Skeletal muscle satellite cell (primary cell): ENCODE results near the gene GAMT.
A peak's percentile ranks its signal among the peaks of the same experiment; 100 is the strongest.
"Not testable (repeated sequence)": the region's sequence is repeated elsewhere in the genome, so short reads cannot be mapped to it uniquely, and the experiment has no call there.

Experiments
- H3K27me3 ChIP-seq: 2 replicates; pipeline ENCODE4 v1.7.0; 2013; ENCODE audit warnings: low read length; ENCODE audit not compliant: control insufficient read depth, insufficient read depth
- H3K36me3 ChIP-seq: 2 replicates; pipeline ENCODE4 v1.7.0; 2013; ENCODE audit warnings: mild to moderate bottlenecking, control low read depth, low read length; ENCODE audit not compliant: insufficient read depth
- H3K4me1 ChIP-seq: 2 replicates; pipeline ENCODE4 v1.7.0; 2013; ENCODE audit warnings: low read length; ENCODE audit not compliant: control insufficient read depth, insufficient read depth
- H3K4me2 ChIP-seq: 2 replicates; pipeline ENCODE4 v1.7.0; 2013; ENCODE audit warnings: mild to moderate bottlenecking, low read length
- H3K4me3 ChIP-seq: 2 replicates; pipeline ENCODE4 v1.7.0; 2013; ENCODE audit warnings: low read length
- H3K9ac ChIP-seq: 2 replicates; pipeline ENCODE4 v1.7.0; 2013; ENCODE audit warnings: mild to moderate bottlenecking, low read depth, low read length, moderate library complexity
- H3K9me3 ChIP-seq: replicated peaks from 2 replicates; pipeline ENCODE4 v1.7.0; 2013; ENCODE audit warnings: mild to moderate bottlenecking, control low read depth, low read length

GAMT gene

GRCh38 chr19:1440418-1440801 lies 39.1 kb upstream of the GAMT start:
- peaks cover 28% of the 10 kb centered on the region for H3K4me1 ChIP-seq
- no peaks in the 10 kb centered on the region for H3K9me3 ChIP-seq
- no peaks in the 10 kb centered on the region for H3K27me3 ChIP-seq
- H3K9ac ChIP-seq: peak overlapping the region; percentile 29
- peaks cover 49% of the 10 kb centered on the region for H3K36me3 ChIP-seq
- peak overlapping the region; percentile 99 for H3K4me2 ChIP-seq
- H3K4me3 ChIP-seq: peak overlapping the region; percentile 98

GRCh38 chr19:1439525-1440417 lies 38.4 kb upstream of the GAMT start:
- peak overlapping the region; percentile 98 for H3K4me3 ChIP-seq
- peaks cover 54% of the 10 kb centered on the region for H3K36me3 ChIP-seq
- not testable (repeated sequence) for H3K9me3 ChIP-seq, H3K27me3 ChIP-seq
- H3K4me1 ChIP-seq: peaks cover 26% of the 10 kb centered on the region
- peak overlapping the region; percentile 99 for H3K9ac ChIP-seq
- peak overlapping the region; percentile 99 for H3K4me2 ChIP-seq

GRCh38 chr19:1438933-1439354 lies 37.6 kb upstream of the GAMT start:
- peaks cover 25% of the 10 kb centered on the region for H3K4me1 ChIP-seq
- peaks cover 62% of the 10 kb centered on the region for H3K36me3 ChIP-seq
- H3K9me3 ChIP-seq: no peaks in the 10 kb centered on the region
- peak overlapping the region; percentile 99 for H3K9ac ChIP-seq
- peak overlapping the region; percentile 98 for H3K4me3 ChIP-seq
- peak overlapping the region; percentile 99 for H3K4me2 ChIP-seq
- H3K27me3 ChIP-seq: no peaks in the 10 kb centered on the region

- H3K4me3 ChIP-seq: peak within 1 kb of the TSS; percentile 98
- H3K9me3 ChIP-seq: no peaks in the 10 kb centered on the region
- peak within 1 kb of the TSS; percentile 99 for H3K9ac ChIP-seq
- peak within 1 kb of the TSS; percentile 99 for H3K4me2 ChIP-seq
- peaks cover 68% of the 10 kb centered on the region for H3K36me3 ChIP-seq
- H3K27me3 ChIP-seq: no peaks in the 10 kb centered on the region
- H3K4me1 ChIP-seq: peaks cover 24% of the 10 kb centered on the region
Measured at GRCh38 chr19:1438035-1438932, 36.9 kb upstream of the GAMT start, which contains the start of gene RPS15. Gene RPS15 (plus strand): TSS chr19:1438396. CDS start chr19:1438426, 30 bp downstream.

GRCh38 chr19:1437609-1438008 lies 36.3 kb upstream of the GAMT start:
- H3K27me3 ChIP-seq: no peaks in the 10 kb centered on the region
- peaks cover 24% of the 10 kb centered on the region for H3K4me1 ChIP-seq
- no peak overlapping the region for H3K4me3 ChIP-seq
- H3K9me3 ChIP-seq: no peaks in the 10 kb centered on the region
- peaks cover 70% of the 10 kb centered on the region for H3K36me3 ChIP-seq
- H3K9ac ChIP-seq: peak overlapping the region; percentile 25
- H3K4me2 ChIP-seq: peak overlapping the region; percentile 56

GRCh38 chr19:1435378-1435989 lies 34.1 kb upstream of the GAMT start:
- H3K9ac ChIP-seq: no peak overlapping the region
- no peaks in the 10 kb centered on the region for H3K27me3 ChIP-seq
- no peaks in the 10 kb centered on the region for H3K9me3 ChIP-seq
- H3K4me1 ChIP-seq: peaks cover 19% of the 10 kb centered on the region
- H3K4me2 ChIP-seq: no peak overlapping the region
- peaks cover 62% of the 10 kb centered on the region for H3K36me3 ChIP-seq
- H3K4me3 ChIP-seq: no peak overlapping the region

- Histone ChIP-seq H3K9me3 (no peaks in the 10 kb centered on the region), H3K4me2 (no peak overlapping the region), H3K27me3 (no peaks in the 10 kb centered on the region), H3K4me3 (no peak overlapping the region), H3K9ac (no peak overlapping the region), H3K36me3 (peaks cover 57% of the 10 kb centered on the region), H3K4me1 (peaks cover 11% of the 10 kb centered on the region)
Measured at GRCh38 chr19:1434577-1435060, 33.3 kb upstream of the GAMT start.

- H3K36me3 ChIP-seq: peaks cover 58% of the 10 kb centered on the region
- peaks cover 9% of the 10 kb centered on the region for H3K4me1 ChIP-seq
- no peaks in the 10 kb centered on the region for H3K27me3 ChIP-seq
- H3K9me3 ChIP-seq: no peaks in the 10 kb centered on the region
- no peak overlapping the region for H3K4me3 ChIP-seq
- no peak overlapping the region for H3K9ac ChIP-seq
- H3K4me2 ChIP-seq: no peak overlapping the region
Measured at GRCh38 chr19:1434040-1434366, 32.7 kb upstream of the GAMT start.

- Histone ChIP-seq H3K9ac (no peak overlapping the region), H3K36me3 (peaks cover 63% of the 10 kb centered on the region), H3K4me1 (peaks cover 9% of the 10 kb centered on the region), H3K4me3 (no peak overlapping the region), H3K27me3 (no peaks in the 10 kb centered on the region), H3K9me3 (no peaks in the 10 kb centered on the region), H3K4me2 (no peak overlapping the region)
Measured at GRCh38 chr19:1433119-1434039, 32.0 kb upstream of the GAMT start.

GRCh38 chr19:1432507-1432887 lies 31.2 kb upstream of the GAMT start:
- peaks cover 6% of the 10 kb centered on the region for H3K4me1 ChIP-seq
- no peaks in the 10 kb centered on the region for H3K27me3 ChIP-seq
- no peaks in the 10 kb centered on the region for H3K9me3 ChIP-seq
- no peak overlapping the region for H3K9ac ChIP-seq
- peaks cover 72% of the 10 kb centered on the region for H3K36me3 ChIP-seq
- no peak overlapping the region for H3K4me3 ChIP-seq
- H3K4me2 ChIP-seq: no peak overlapping the region
